NCI-H2029 treated with DMSO at 0.1 percent for 48 hours (cell line): ENCODE results near the gene C3orf52.

Source experiments
- DNase-seq: peaks from one replicate; lab custom pipeline; 2025; lab: John Stamatoyannopoulos, UW

C3orf52 gene

DNA sequence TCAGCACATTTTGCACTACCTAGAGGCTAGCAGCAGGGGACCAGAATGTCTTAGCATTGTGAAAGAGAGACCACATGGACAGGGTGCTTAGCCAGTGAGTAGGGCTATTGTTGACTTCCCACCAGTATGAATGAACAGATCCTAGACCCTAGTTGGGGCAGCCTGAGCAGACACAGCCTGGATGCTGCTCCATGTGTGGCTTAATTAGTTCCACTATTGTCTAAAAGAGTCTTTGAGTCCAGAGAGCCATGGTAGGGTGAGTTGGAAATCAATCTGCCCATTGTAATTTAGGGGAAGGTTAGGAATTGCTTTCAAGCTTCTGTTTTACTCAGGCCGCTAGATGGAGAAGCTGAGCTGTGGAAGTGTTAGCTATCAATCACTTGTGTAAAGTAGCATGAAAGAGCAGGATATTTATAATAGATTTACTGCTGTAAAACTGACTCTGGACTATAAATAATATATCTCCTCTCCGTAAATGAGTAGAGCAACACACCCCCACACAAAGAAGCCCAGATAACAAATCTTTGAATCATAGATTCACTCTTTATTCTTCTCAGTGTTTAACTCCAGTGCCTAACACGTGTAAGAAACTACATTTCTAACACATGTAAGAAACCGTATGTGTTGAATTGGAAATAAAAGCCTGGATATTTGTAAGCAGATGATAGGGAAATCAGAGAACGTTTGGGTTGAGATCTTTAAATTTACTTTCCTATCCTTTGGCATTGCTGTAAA lies 50.9 kb downstream of the C3orf52 start:
- DNase-seq = no peak

DNA sequence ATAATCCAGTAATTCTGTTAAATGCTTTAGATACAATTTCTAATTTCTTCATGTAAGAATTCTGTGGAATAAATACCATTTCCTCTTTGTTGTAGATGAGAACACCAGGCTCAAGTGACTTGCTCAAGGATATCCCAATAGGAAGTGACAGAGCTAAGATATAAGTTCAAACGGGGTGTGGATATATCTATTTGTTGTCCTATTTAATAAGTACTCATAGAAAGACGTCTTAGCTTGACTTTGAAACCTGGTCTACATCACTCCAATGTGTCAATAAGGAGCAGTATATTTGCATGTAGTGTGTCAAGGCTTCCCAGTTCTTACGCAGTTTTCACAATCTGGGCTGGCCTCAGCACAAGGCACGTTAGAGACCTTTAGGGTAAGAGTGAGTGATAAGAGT lies 51.6 kb downstream of the C3orf52 start:
- no peak for DNase-seq

DNA sequence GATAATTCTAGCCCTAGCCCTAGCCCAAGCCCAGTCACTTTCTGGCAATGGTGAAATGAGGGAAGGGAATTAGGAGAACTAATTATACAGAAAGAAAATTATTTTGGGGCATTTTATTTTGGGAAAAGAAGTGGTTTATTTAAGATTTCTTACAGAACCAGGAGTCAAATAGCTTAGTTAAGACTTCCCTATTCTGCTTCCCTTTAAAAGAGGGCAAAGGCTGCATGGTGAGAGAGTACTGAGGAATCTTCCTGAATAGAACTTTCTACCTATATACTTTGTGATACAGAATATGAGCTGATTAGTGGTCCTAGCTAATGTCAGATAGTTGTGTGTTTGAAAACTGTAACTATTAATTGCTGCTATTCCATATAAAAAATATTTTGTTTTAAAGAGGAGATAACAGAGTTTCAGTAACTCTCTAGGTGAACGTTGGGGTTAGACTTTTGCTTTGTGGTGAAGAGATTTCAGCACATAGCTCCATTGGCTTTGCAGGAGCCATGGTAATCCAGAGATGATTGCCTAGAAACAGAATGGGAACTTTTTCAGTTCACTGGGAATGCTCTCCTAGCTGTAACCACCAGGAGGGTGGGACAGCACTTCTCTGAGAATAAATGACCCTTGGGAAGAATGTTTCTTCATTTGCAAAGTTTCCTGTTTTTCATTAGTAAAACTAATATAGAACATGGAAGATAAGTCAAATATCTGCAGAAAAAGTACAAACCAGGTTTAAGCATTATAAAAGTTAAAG lies 52.2 kb downstream of the C3orf52 start:
- DNase-seq = no peak

DNA sequence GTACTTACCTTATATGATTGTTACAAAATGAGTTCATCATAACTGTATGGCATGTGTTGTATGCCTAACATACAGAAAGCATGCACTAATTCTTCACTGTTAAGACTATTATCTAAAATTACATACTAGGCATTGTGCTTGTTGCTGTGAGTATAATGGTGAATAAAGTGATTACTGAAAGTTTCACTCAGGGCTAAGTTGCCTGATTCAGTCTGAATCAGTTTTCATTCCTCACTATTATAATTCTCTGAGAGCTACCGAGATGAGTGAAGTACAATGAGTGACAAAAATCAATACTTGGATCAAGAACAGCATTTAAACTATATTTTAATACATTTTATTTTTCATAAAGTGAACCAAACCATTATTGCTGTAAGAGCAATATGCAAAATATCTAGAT lies 54.4 kb downstream of the C3orf52 start:
- no peak for DNase-seq

DNA sequence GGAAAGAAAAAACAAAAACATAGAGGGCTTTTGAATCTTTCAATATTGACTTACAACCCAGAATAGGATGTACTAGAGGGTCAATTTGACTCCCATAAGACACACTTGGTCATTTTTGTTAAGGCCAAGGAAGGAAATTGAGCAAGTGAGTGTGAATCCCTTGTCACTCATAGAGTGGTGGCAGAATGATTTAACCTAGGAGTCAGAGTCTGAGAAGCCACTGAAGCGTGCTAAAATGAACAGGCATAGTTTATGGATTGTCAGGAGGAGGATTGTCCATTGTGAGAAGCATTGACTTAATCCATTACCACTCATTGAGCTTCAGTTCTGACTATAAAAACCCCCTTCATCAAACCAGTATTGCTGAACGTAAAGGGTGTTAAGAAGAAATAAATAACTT lies 55.1 kb downstream of the C3orf52 start:
- DNase-seq = no peak

DNA sequence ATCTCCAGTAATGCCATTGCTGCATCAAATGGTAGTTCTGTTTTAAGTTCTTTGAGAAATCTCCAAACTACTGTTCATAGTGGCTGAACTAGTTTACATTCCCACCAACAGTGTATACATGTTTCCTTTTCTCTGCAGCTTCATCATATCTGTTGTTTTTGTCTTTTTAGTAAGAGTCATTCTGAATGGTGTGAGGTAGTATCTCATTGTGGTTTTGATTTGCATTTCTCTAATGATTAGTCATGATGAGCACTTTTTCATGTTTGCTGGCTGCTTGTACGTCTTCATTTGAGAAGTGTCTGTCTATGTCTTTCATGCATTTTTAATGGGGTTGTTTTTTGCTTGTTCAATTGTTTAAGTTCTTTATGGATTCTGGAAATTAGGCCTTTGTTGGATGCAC lies 57.1 kb downstream of the C3orf52 start:
- no peak for DNase-seq

DNA sequence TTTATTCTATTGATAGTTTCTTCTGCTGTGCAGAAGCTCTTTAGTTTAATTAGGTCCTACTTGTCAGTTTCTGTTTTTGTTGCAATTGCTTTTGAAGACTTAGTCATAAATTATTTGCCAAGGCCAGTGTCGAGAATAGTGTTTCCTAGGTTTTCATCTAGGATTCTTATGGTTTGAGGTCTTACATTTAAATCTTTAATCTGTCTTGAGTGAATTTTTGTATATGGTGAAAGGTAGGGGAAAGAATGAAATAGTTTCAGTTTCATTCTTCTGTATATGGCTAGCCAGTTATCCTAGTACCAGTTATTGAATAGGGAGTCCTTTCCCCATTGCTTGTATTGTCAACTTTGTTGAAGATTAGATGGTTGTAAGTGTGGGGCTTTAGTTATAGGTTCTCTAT lies 57.5 kb downstream of the C3orf52 start:
- no peak for DNase-seq

DNA sequence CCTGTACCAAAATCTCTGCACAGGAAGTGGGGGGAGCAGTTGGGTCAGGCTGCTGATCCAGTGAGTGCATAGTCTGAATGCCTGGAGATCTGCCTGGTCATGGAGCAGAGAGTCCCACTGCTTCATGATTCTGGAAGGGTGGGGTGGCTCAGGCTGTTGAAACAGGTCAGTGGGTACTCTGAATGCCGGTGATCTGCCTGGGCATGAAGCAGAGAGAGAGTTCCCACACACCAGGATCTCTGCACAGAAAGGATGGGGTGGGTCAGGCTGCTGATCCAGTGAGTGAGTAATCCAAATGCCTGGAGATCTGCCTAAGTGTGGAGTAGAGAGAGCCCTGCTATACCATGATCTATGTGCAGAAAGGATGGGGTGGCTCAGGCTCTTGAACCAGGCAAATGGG lies 62.9 kb downstream of the C3orf52 start:
- no peak for DNase-seq

DNA sequence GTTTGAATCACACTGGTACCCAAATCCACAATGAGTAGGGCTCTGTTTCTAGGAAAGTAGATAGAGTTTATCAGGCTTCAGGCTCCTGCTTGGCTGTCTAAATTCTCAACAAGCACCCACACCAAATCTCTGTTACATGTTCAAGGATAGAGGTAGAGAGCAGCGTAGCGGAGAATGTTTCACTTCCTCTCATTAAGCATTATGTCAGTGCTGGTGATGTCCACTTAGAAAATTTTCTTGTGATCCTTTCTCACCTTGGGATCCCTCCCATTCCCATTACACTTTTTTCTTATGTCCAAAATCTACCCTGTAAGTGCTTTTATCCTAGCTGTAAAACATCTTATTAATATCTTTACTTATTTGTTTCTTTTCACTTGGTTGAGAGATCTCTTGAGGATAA lies 81.6 kb downstream of the C3orf52 start:
- no peak for DNase-seq
